Caki2 (cell line): Measurements from ENCODE around the gene SLC7A9. TPM values are rescaled to one million over a fixed set of nuclear protein-coding genes. Genes with fewer than 3 reads are reported as not detected.
"Not testable (repeated sequence)": the region's sequence is repeated elsewhere in the genome, so short reads cannot be mapped to it uniquely, and the experiment has no call there.

Experiments
- DNase-seq: peaks from one replicate; pipeline ENCODE4 v3.0.0-alpha.2; 2015; ENCODE audit warnings: low read depth
- in situ Hi-C: cut with HindIII; loops from 2 replicates; pipeline ENCODE4 v1.10.0; 2016; ENCODE audit warnings: low sequenced_read_pairs, low pct_unique_long_range_greater_than_20kb, mixed read lengths
- total RNA-seq: library from RNA; depleted of rRNA; stranded (reverse); fragments of >200 nt; shearing (Covaris generic); gene quantifications from 2 replicates; pipeline ENCODE4 v1.2.3, GENCODE V29; 2014; ENCODE audit warnings: low replicate concordance; rRNA removed

SLC7A9 gene
- total RNA-seq, 1 experiment from 2014 or later, result not detected

DNA sequence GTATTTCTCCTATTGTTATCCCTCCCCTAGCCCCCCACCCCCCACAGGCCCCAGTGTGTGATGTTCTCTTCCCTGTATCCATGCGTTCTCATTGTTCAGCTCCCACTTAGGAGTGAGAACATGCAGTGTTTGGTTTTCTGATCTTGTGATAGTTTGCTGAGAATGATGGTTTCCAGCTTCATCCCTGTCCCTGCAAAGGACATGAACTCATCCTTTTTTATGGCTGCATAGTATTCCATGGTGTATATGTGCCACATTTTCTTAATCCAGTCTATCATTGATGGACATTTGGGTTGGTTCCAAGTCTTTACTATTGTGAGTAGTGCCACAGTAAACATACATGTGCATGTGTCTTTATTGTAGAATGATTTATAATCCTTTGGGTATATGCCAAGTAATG is 87.5 kb downstream of the SLC7A9 start:
- in situ Hi-C loops, DNase-seq: not testable (repeated sequence)

DNA sequence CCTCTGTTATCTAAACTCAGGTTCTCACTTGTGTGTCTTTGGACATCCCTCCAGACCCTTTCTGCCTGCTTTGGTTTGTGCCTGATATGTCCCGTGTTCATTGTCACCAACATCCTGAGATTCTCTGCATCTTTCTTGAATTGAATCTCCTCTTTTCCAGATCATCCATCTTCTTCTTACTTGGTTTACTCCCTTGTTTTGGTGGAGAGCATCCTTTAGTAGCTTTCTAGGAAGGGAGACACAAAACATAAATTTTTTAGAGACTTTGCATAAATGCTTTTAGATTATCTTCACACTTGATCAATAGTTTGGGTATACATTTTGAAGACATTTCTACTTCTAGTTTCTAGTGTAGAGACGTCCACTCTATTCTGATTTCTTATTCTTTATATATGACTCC is 88.3 kb downstream of the SLC7A9 start:
- DNase-seq, result no peak
- in situ Hi-C loops, result no loop called here

Other genes with a start within 250 kb of the SLC7A9 start
- 23.4 and 46.0 TPM in 2 replicates for gene ANKRD27, start 194.6 kb downstream of the SLC7A9 start, total RNA-seq
- gene RGS9BP, start 193.9 kb downstream of the SLC7A9 start, total RNA-seq, result 1.3 and 2.1 TPM in 2 replicates
- gene NUDT19, start 177.9 kb downstream of the SLC7A9 start, total RNA-seq, result 11.9 and 14.0 TPM in 2 replicates
- 4.4 TPM in 1 of 2 replicates, not detected in the other for gene TDRD12, start 150.0 kb downstream of the SLC7A9 start, total RNA-seq
- gene CEP89, start 102.2 kb upstream of the SLC7A9 start, total RNA-seq, result 22.3 and 26.1 TPM in 2 replicates
- 6.7 and 22.0 TPM in 2 replicates for gene FAAP24, start 102.5 kb upstream of the SLC7A9 start, total RNA-seq
- gene RHPN2, start 195.1 kb upstream of the SLC7A9 start, total RNA-seq, result 92.1 and 98.3 TPM in 2 replicates
- gene GPATCH1, start 211.4 kb upstream of the SLC7A9 start, total RNA-seq, result 4.5 and 5.4 TPM in 2 replicates